ENCODE measurements around the gene TRABD2B. TPM values are rescaled to one million over a fixed set of nuclear protein-coding genes. Genes with fewer than 3 reads are reported as not detected.

TRABD2B gene
- total and polyA plus RNA-seq, 2 of the 4 experiments (the other 2 are of a cell fraction) = not detected

- H4K91ac ChIP-seq (ENCODE audit: insufficient read depth, low read depth, low read length) = no peak overlapping the region
- no peaks in the 10 kb centered on the region for H3K79me1 ChIP-seq (ENCODE audit: low read depth in 1 of 2, low read length in 2 of 2)
- ChIA-PET CTCF (no interaction called here), POLR2A (ENCODE audit: unreplicated experiment) (no interaction called here)
- TF ChIP-seq SMC3 (IDR thresholded peaks at IDR 0.05; ENCODE audit: low read depth, low read length) = no peak
- TF ChIP-seq FOS (IDR thresholded peaks at IDR 0.05; ENCODE audit: low read depth, low read length) = no peak
- no peak overlapping the region for H2AK9ac ChIP-seq (replicated peaks; ENCODE audit: low read depth, low read length, poor library complexity)
- 80% methylated on average over 1 of the region's 10 CpGs; no CpG with 5 or more reads in 1 of the 2 experiments for WGBS, 2 experiments (ENCODE audit: extremely low coverage in 2 of 2, insufficient read length in 1 of 2)
- H2BK120ac ChIP-seq (ENCODE audit: low read depth, low read length) = no peak overlapping the region
- H3K4me1 ChIP-seq (ENCODE audit: control insufficient read depth, insufficient read depth, low read length) = no peaks in the 10 kb centered on the region
- no peak overlapping the region for H4K5ac ChIP-seq (ENCODE audit: low read depth, low read length)
- no peak overlapping the region for H3K18ac ChIP-seq (ENCODE audit: low read depth, low read length)
- H3K4me3 ChIP-seq (ENCODE audit: insufficient read depth, low read depth, low read length) = no peak overlapping the region
- in situ Hi-C loops (cut with MboI; ENCODE audit: low sequenced_read_pairs) = no loop called here
- H2AFZ ChIP-seq (replicated peaks; ENCODE audit: low read length, poor library complexity) = no peak overlapping the region
- no peak overlapping the region for H3K4me2 ChIP-seq (ENCODE audit: low read depth, low read length)
- H3K9me3 ChIP-seq (ENCODE audit: control insufficient read depth, insufficient read depth, low read length) = no peaks in the 10 kb centered on the region
- H3K14ac ChIP-seq (replicated peaks; ENCODE audit: low read depth, low read length) = no peak overlapping the region
- H3K9ac ChIP-seq (ENCODE audit: low read depth, low read length) = no peak overlapping the region
- no peak overlapping the region for H3K23ac ChIP-seq (ENCODE audit: low read depth, low read length)
- no TSS peak for BruUV-seq (replicated peaks)
- no peaks in the 10 kb centered on the region for H3K36me3 ChIP-seq (ENCODE audit: control insufficient read depth, insufficient read depth, low read length)
- no peak overlapping the region for H3K4ac ChIP-seq (ENCODE audit: low read depth, low read length)
- intact Hi-C loops (cut with micrococcal nuclease) = no loop called here
- no peaks in the 10 kb centered on the region for H3K9me1 ChIP-seq (ENCODE audit: insufficient read depth, low read length)
- dilution Hi-C loops (cut with HindIII; ENCODE audit: low sequenced_read_pairs, unreplicated experiment) = no loop called here
- ATAC-seq (ENCODE audit: low read depth) (no peak), DNase-seq (no peak)
- H3K27me3 ChIP-seq (ENCODE audit: control insufficient read depth, insufficient read depth, low read length) = 0 out of 2 replicates have a peak, but pooled peaks cover 2% of the 10 kb centered on the region
- no peaks in the 10 kb centered on the region for H4K20me1 ChIP-seq (ENCODE audit: insufficient read depth, low read length)
- H2BK15ac ChIP-seq (ENCODE audit: low read depth, low read length) = no peak overlapping the region
- H3K27ac ChIP-seq (ENCODE audit: insufficient read depth, low read length) = no peak overlapping the region
- H2BK5ac ChIP-seq (ENCODE audit: low read depth, low read length, poor library complexity, severe bottlenecking) = no peak overlapping the region
- no peak overlapping the region for H3K56ac ChIP-seq (ENCODE audit: extremely low read depth, insufficient read depth, low read length)
- H4K8ac ChIP-seq (ENCODE audit: low read depth in 2 of 2, low read length in 2 of 2) = no peak overlapping the region
- no peak overlapping the region for H2AK5ac ChIP-seq (ENCODE audit: low read depth, low read length)
- H2BK20ac ChIP-seq (ENCODE audit: low read depth, low read length) = no peak overlapping the region
These were observed 101.7 kb downstream of the TRABD2B start for GRCh38 chr1:47895279-47896125.
